A549 (cell line): ENCODE data around the gene EPS8. TPM values are rescaled to one million over a fixed set of nuclear protein-coding genes. Genes with fewer than 3 reads are reported as not detected.
A peak's percentile ranks its signal among the peaks of the same experiment; 100 is the strongest.

Source experiments
- ATAC-seq, 2 experiments: fragments of 200-7000 bp in 1 of 2; fragments of >200 bp in 1 of 2; cut with Nextera tagmentation in 1 of 2; cut with Tn5 transposase in 1 of 2; 3 replicates each; pipeline versions ENCODE4 v1.8.0 to v1.9.1; 2018 to 2020; ENCODE audit warnings: mild to moderate bottlenecking in 1 of 2, moderate library complexity in 1 of 2
- CTCF ChIA-PET: fragments of 300-600 bp; sonication (Branson Sonifier 250); formaldehyde crosslinking; extraction: SDS; loops from one replicate; lab custom pipeline; 2021; ENCODE audit warnings: antibody characterized with exemption, inconsistent platforms; lab: Yijun Ruan, JAX
- POLR2A ChIA-PET: fragments of 350-600 bp; formaldehyde crosslinking; extraction: SDS; loops from one replicate; lab custom pipeline; 2021; ENCODE audit warnings: antibody characterized with exemption, inconsistent platforms; lab: Yijun Ruan, JAX
- DNase-seq, 2 experiments: peaks; one replicate each; pipeline versions ENCODE4 v3.0.0 to v3.0.0-alpha.2; 2011 to 2016; ENCODE audit warnings: low read depth in 1 of 2, low spot score in 1 of 2
- FAIRE-seq: peaks from 2 replicates; lab custom pipeline; 2011; peaks lifted over from hg19 to GRCh38; lab: Jason Lieb, UNC
- H3K27ac ChIP-seq, 2 experiments: fragments of >200 bp; sonication (Bioruptor Twin); formaldehyde crosslinking; 3 replicates each; pipeline ENCODE4 v1.5.1; 2016 to 2017
- H3K4me1 ChIP-seq: fragments of >200 bp; sonication (Bioruptor Twin); formaldehyde crosslinking; 3 replicates; pipeline ENCODE4 v1.6.1; 2016
- H3K4me2 ChIP-seq: fragments of >200 bp; sonication (Bioruptor Twin); formaldehyde crosslinking; 3 replicates; pipeline ENCODE4 v1.6.1; 2016
- H3K4me3 ChIP-seq: fragments of >200 bp; sonication (Bioruptor Twin); formaldehyde crosslinking; 3 replicates; pipeline ENCODE4 v1.5.1; 2016
- H3K9me3 ChIP-seq: fragments of >200 bp; sonication (Bioruptor Twin); formaldehyde crosslinking; 3 replicates; pipeline ENCODE4 v1.6.1; 2016
- BHLHE40 ChIP-seq: IDR thresholded peaks from 2 replicates; pipeline ENCODE4 v1.6.1; 2012; ENCODE audit warnings: low read depth, low read length, inconsistent platforms
- CEBPB ChIP-seq, 2 experiments: fragments of >200 bp in 1 of 2; sonication (Bioruptor Twin) in 1 of 2; formaldehyde crosslinking in 1 of 2; IDR thresholded peaks; 2 replicates each; pipeline ENCODE4 v1.6.1; 2012 to 2016
- CHD4 ChIP-seq: fragments of 200-600 bp; sonication (generic); IDR thresholded peaks from 2 replicates; pipeline ENCODE4 v1.6.1; 2016; ENCODE audit warnings: antibody characterized with exemption, mild to moderate bottlenecking, borderline replicate concordance
- FOSL2 ChIP-seq, 2 experiments: fragments of 450-650 bp in 1 of 2; fragments of >200 bp in 1 of 2; sonication (Bioruptor Twin) in 1 of 2; formaldehyde crosslinking; IDR thresholded peaks; 2 replicates each; pipeline versions ENCODE4 v1.5.0 to v1.6.1; 2016 to 2020; ENCODE audit warnings: mild to moderate bottlenecking in 1 of 2, moderate library complexity in 1 of 2
- FOXS1 ChIP-seq: fragments of 250-450 bp; sonication (Bioruptor Pico); IDR thresholded peaks from 2 replicates; pipeline ENCODE4 v1.5.0; 2020; ENCODE audit warnings: mild to moderate bottlenecking, moderate library complexity
- GATA3 ChIP-seq: IDR thresholded peaks from 2 replicates; pipeline ENCODE4 v1.6.1; 2012; ENCODE audit warnings: borderline replicate concordance
- HEYL ChIP-seq: fragments of 250-450 bp; sonication (Bioruptor Pico); IDR thresholded peaks from 2 replicates; pipeline ENCODE4 v1.8.0; 2021; ENCODE audit warnings: mild to moderate bottlenecking, moderate library complexity
- HOXA7 ChIP-seq: fragments of 250-450 bp; sonication (Bioruptor Pico); IDR thresholded peaks from 2 replicates; pipeline ENCODE4 v1.5.0; 2020; ENCODE audit warnings: mild to moderate bottlenecking, moderate library complexity
- HOXB13 ChIP-seq: fragments of 250-450 bp; sonication (Bioruptor Pico); IDR thresholded peaks from 2 replicates; pipeline ENCODE4 v1.5.0; 2020; ENCODE audit warnings: low read depth, mild to moderate bottlenecking, moderate library complexity
- JUN ChIP-seq, 2 experiments: fragments of >200 bp; sonication (Bioruptor Twin); formaldehyde crosslinking; IDR thresholded peaks; 2 replicates in 1 of 2; 3 replicates in 1 of 2; pipeline ENCODE4 v1.6.1; 2016 to 2017
- JUNB ChIP-seq: fragments of >200 bp; sonication (Bioruptor Twin); formaldehyde crosslinking; IDR thresholded peaks from 2 replicates; pipeline ENCODE4 v1.6.1; 2016
- KDM1A ChIP-seq: fragments of 200-600 bp; sonication (generic); IDR thresholded peaks from 2 replicates; pipeline ENCODE4 v1.6.1; 2016; ENCODE audit warnings: low read depth, mild to moderate bottlenecking
- MAFK ChIP-seq: fragments of 450-650 bp; IDR thresholded peaks from 2 replicates; pipeline ENCODE4 v1.6.1; 2014; ENCODE audit not compliant: partially characterized antibody
- NFE2L2 ChIP-seq: fragments of 150-350 bp; conservative IDR thresholded peaks from 2 replicates; pipeline ENCODE4 v1.6.1; 2014; ENCODE audit warnings: low read length
- NR3C1 ChIP-seq: fragments of >200 bp; sonication (Bioruptor Twin); formaldehyde crosslinking; IDR thresholded peaks from 3 replicates; pipeline ENCODE4 v1.6.1; 2017
- RCOR1 ChIP-seq: fragments of 150-350 bp; IDR thresholded peaks from 2 replicates; pipeline ENCODE4 v1.6.1; 2014; ENCODE audit warnings: antibody characterized with exemption, low read length, low read depth
- ZFP36 ChIP-seq: fragments of 450-650 bp; IDR thresholded peaks from 2 replicates; pipeline ENCODE4 v1.6.1; 2014; ENCODE audit warnings: borderline replicate concordance; ENCODE audit not compliant: partially characterized antibody
- ZNF302 ChIP-seq: fragments of 250-450 bp; sonication (Bioruptor Pico); IDR thresholded peaks from 2 replicates; pipeline ENCODE4 v1.9.0; 2021; ENCODE audit warnings: inconsistent platforms, mild to moderate bottlenecking, moderate library complexity
- ZSCAN20 ChIP-seq: fragments of 250-450 bp; sonication (Bioruptor Pico); IDR thresholded peaks from 2 replicates; pipeline ENCODE4 v1.8.0; 2022; ENCODE audit warnings: mild to moderate bottlenecking, moderate library complexity
- WGBS: methylation state at CpG from one replicate; pipeline ENCODE4 v1.1.6; 2017; ENCODE audit errors: missing lambda C conversion rate; 5-methylcytosine and 5-hydroxymethylcytosine counted together
- polyA plus RNA-seq, 4 experiments: library from polyadenylated mRNA; depleted of rRNA in 3 of 4; stranded (reverse); fragments of >200 nt; fragmentation: RNase III in 1 of 4; extraction: RNeasy Plus Mini Kit Qiagen cat#74134 plus additional on column Dnase treatment in 1 of 4; gene quantifications; 2 replicates in 3 of 4; 3 replicates in 1 of 4; pipeline ENCODE4 v1.2.3, GENCODE V29; 2011 to 2017
- TF ChIP-seq, protein P1 (sequence below): fragments of 250-450 bp; sonication (Bioruptor Pico); IDR thresholded peaks from 2 replicates; pipeline ENCODE4 v1.5.0; 2020; ENCODE audit warnings: low read depth, mild to moderate bottlenecking, moderate library complexity
- TF ChIP-seq, protein P2 (sequence below): IDR thresholded peaks from 2 replicates; pipeline ENCODE4 v1.6.1; 2012

Gene EPS8
- polyA plus RNA-seq, 2 of the 4 experiments (the other 2 are of a cell fraction) = 25.1 to 101 TPM

DNA sequence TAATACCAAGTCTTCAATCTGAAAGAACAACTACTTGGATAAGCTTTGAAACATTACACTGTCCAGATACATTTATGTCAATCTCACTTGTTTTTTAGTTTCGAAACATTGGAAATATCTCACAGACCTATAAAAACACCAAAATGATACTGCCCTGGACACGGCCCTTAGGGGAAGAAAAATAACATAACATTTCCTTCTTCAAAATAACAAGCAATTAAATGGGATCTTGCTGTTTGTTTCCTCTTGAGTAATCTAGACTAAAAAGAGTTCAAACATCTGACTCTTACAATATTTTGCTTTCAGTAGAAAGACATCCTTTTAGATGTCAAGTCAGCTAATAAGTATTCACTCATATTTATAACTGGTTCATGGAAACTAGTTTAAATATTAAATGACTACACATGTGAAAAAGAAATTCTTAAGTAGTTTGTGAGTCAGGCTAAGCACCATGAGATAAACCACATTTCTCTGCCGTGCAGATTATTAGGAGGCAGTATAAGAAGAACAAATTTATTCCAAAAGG is 87.5 kb downstream of the EPS8 start:
- POLR2A ChIA-PET = no interaction called here
- H3K27ac ChIP-seq = peak overlapping the region; percentile 30 to 58
- no peak overlapping the region for H3K4me3 ChIP-seq
- CTCF ChIA-PET = no interaction called here
- FAIRE-seq (no peak), ATAC-seq (peak in 1 of 2 experiments; percentile 39; a peak in 3 of 6 replicates), DNase-seq (peak in 1 of 2 experiments; percentile 30)
- no peaks in the 10 kb centered on the region for H3K9me3 ChIP-seq
- WGBS = 13% methylated on average over 3 of the region's 3 CpGs
- H3K4me2 ChIP-seq = peak overlapping the region; percentile 57
- no peak for TF ChIP-seq CEBPB (IDR thresholded peaks at IDR 0.05)
- TF ChIP-seq MAFK = peak; percentile 78
- H3K4me1 ChIP-seq = peaks cover 67% of the 10 kb centered on the region

DNA sequence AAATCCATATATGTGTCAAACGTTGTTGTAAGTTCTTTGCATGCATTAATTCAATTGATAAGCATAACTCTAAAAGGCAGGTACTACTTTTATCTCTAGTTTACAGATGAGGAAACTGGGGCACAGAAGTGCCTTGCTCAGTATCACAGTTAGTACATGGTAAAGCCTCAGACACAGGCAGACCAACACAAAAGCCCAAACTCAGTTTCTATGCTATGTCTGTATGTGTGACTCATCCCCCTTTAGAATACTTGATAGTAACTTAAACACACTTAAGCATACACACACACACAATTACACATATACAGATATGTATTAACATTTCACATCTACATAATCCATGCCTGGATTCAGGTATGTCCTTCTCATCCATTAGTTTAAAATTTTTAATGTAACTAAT is 88.0 kb downstream of the EPS8 start:
- no peaks in the 10 kb centered on the region for H3K9me3 ChIP-seq
- no peak for DNase-seq
- ATAC-seq = peak in 1 of 2 experiments; percentile 68; a peak in 3 of 6 replicates
- TF ChIP-seq FOSL2 (IDR thresholded peaks at IDR 0.05) (no peak), FOSL2 (CRISPR knock-in tag; IDR thresholded peaks at IDR 0.05) (peak; percentile 66), ZNF302 (CRISPR knock-in tag) (no peak)
- ChIA-PET CTCF (no interaction called here), POLR2A (no interaction called here)
- no peak overlapping the region for H3K4me3 ChIP-seq
- peak overlapping the region; percentile 57 for H3K4me2 ChIP-seq
- FAIRE-seq = peak; percentile 89
- peaks cover 62% of the 10 kb centered on the region for H3K4me1 ChIP-seq
- peak overlapping the region; percentile 30 to 73 for H3K27ac ChIP-seq
- WGBS = 13% methylated on average over 1 of the region's 1 CpG

DNA sequence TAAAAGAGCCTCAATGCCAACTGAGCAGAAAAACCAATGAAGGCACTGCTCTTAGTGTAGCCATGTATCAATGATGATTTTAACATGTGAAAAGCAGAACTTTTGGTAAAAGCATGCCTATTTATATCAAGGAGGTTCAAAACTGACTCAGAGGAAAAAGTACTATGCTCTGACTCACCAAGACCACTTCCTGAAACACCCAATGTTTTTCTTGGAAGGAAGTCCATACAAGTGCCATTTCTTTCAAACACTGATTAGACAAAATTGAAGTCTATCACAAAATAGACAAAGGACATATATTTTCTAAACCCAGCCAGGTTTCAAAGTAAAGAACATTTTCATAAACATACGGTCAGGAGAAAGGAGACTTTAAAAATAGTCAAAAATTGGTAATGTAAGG is 88.6 kb downstream of the EPS8 start:
- FAIRE-seq = peak; percentile 68
- peak; percentile 60; the same call in 1 of the 2 replicates for TF ChIP-seq FOSL2 (IDR thresholded peaks at IDR 0.05)
- peak; percentile 74 for TF ChIP-seq FOSL2 (CRISPR knock-in tag; IDR thresholded peaks at IDR 0.05)
- peak; percentile 89; the same call in 1 of the 2 replicates for TF ChIP-seq FOXS1 (CRISPR knock-in tag)
- TF ChIP-seq JUNB = peak; percentile 53; the same call in 1 of the 2 replicates
- TF ChIP-seq, protein P1, sequence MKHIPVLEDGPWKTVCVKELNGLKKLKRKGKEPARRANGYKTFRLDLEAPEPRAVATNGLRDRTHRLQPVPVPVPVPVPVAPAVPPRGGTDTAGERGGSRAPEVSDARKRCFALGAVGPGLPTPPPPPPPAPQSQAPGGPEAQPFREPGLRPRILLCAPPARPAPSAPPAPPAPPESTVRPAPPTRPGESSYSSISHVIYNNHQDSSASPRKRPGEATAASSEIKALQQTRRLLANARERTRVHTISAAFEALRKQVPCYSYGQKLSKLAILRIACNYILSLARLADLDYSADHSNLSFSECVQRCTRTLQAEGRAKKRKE (CRISPR knock-in tag) = no peak
- TF ChIP-seq ZSCAN20 (CRISPR knock-in tag) = 0 out of 2 replicates have a peak, but pooled peaks have one; percentile 64
- TF ChIP-seq, all 56 proteins: peak for 4
- peaks cover 56% of the 10 kb centered on the region for H3K4me1 ChIP-seq
- WGBS = 32% methylated on average over 1 of the region's 1 CpG
- ChIA-PET CTCF (no interaction called here), POLR2A (no interaction called here)
- peak overlapping the region; percentile 57 for H3K4me2 ChIP-seq
- no peaks in the 10 kb centered on the region for H3K9me3 ChIP-seq
- DNase-seq (peak in 1 of 2 experiments; percentile 72), ATAC-seq (peak in 1 of 2 experiments; percentile 75; a peak in 4 of 6 replicates)
- H3K4me3 ChIP-seq = no peak overlapping the region
- peak overlapping the region; percentile 30 to 49; a peak in 5 of 6 replicates for H3K27ac ChIP-seq

DNA sequence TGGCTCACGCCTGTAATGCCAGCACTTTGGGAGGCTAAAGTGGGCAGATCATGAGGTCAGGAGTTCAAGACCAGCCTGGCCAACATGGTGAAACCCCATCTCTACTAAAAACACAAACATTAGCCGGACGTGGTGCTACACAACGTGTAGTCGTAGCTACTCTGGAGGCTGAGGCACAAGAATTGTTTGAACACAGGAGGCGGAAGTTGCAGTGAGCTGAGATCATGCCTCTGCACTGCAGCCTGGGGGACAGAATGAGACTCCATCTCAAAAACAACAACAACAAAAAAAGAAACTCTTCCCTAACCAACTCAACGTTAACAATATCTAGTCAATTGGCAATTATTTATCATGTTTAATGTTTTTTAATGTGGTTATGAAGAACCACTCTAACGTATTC is 89.3 kb downstream of the EPS8 start:
- ATAC-seq (no peak), FAIRE-seq (no peak), DNase-seq (no peak)
- ChIA-PET CTCF (no interaction called here), POLR2A (no interaction called here)
- TF ChIP-seq GATA3 (no peak), NR3C1 (no peak), KDM1A (no peak), HOXA7 (CRISPR knock-in tag) (no peak), FOXS1 (CRISPR knock-in tag) (no peak), FOSL2 (IDR thresholded peaks at IDR 0.05) (no peak), FOSL2 (CRISPR knock-in tag; IDR thresholded peaks at IDR 0.05) (no peak), HEYL (CRISPR knock-in tag) (no peak), HOXB13 (CRISPR knock-in tag) (no peak), ZFP36 (no peak), JUN (IDR thresholded peaks at IDR 0.05) (no peak), RCOR1 (no peak), BHLHE40 (no peak), CHD4 (no peak), NFE2L2 (no peak), ZNF302 (CRISPR knock-in tag) (no peak)
- TF ChIP-seq, protein P2, sequence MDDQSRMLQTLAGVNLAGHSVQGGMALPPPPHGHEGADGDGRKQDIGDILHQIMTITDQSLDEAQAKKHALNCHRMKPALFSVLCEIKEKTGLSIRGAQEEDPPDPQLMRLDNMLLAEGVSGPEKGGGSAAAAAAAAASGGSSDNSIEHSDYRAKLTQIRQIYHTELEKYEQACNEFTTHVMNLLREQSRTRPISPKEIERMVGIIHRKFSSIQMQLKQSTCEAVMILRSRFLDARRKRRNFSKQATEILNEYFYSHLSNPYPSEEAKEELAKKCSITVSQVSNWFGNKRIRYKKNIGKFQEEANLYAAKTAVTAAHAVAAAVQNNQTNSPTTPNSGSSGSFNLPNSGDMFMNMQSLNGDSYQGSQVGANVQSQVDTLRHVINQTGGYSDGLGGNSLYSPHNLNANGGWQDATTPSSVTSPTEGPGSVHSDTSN = no peak
- 92% methylated on average over 8 of the region's 8 CpGs for WGBS
- H3K4me2 ChIP-seq = peak overlapping the region; percentile 57
- H3K27ac ChIP-seq = peak overlapping the region; percentile 30 to 56
- H3K9me3 ChIP-seq = no peaks in the 10 kb centered on the region
- H3K4me1 ChIP-seq = peaks cover 56% of the 10 kb centered on the region
- no peak overlapping the region for H3K4me3 ChIP-seq
